ENCODE data around the gene TFR2.

DNA sequence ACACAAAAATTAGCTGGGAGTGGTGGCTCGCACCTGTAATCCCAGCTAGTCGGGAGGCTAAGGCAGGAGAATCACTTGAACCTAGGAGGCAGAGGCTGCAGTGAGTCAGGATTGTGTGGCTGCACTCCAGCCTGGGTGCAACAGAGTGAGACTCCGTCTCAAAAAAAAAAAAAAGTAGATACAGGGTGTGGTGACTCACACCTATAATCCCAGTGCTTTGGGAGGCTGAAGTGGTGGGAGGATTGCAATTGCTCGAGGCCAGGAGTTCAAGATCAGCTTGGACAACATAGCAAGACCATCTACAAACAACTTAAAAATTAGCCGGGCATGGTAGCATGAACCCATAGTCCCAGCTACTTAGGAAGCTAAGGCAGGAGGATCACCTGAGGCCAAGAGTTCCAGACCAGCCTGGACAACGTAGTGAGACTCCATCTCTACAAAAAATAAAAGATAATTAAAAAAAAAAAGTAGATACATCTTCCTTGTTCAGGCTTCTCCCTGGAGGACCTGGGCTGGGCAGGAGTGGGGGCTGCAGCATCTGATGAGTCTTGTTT is 27.0 kb downstream of the TFR2 start:
- TF ChIP-seq CTCF (IDR thresholded peaks at IDR 0.05; ENCODE audit: insufficient read depth, low read depth, low read length) (no peak), EZH2 (IDR thresholded peaks at IDR 0.05; ENCODE audit: insufficient read depth, low read length) (no peak)
